Measurements from ENCODE around the gene FAM25G. TPM values are rescaled to one million over a fixed set of nuclear protein-coding genes. Genes with fewer than 3 reads are reported as not detected.

FAM25G gene
- total and polyA plus RNA-seq, 2 of the 8 experiments (the other 6 are each of a cell fraction or from before 2014, with no cell fraction given): not detected

GRCh38 chr10:47447209-47447608 lies 44.3 kb downstream of the FAM25G start:
- FAIRE-seq (no peak), DNase-seq (ENCODE audit: low read depth in 1 of 2, low spot score in 2 of 2) (no peak)
- Histone ChIP-seq H3K23ac (ENCODE audit: insufficient read length) (no peak overlapping the region), H3K18ac (ENCODE audit: extremely low read depth, low read length) (no peak overlapping the region), H3K79me1 (ENCODE audit: low read depth, low read length) (no peaks in the 10 kb centered on the region), H2BK120ac (replicated peaks; ENCODE audit: low read depth, low read length) (no peak overlapping the region), H3K79me2 (ENCODE audit: control insufficient read depth in 1 of 2, insufficient read depth in 2 of 2, low read length in 2 of 2) (no peaks in the 10 kb centered on the region), H3K27me3 (replicated peaks in 1 of 4; ENCODE audit: control insufficient read depth in 3 of 4, extremely low read depth in 1 of 4, insufficient read depth in 3 of 4, low read length in 3 of 4) (no peaks in the 10 kb centered on the region), H2BK5ac (ENCODE audit: low read depth, low read length) (no peak overlapping the region), H3K9me3 (ENCODE audit: insufficient read depth in 2 of 2, low read depth in 1 of 2, low read length in 1 of 2) (no peaks in the 10 kb centered on the region), H3K14ac (ENCODE audit: insufficient read length) (no peak overlapping the region), H3K4ac (replicated peaks; ENCODE audit: insufficient read length, low read depth, low read length) (no peak overlapping the region), H4K5ac (ENCODE audit: insufficient read length, low read depth, low read length) (no peak overlapping the region), H3K9ac (replicated peaks in 1 of 4; ENCODE audit: extremely low read depth in 1 of 4, low read depth in 3 of 4, low read length in 3 of 4) (no peak overlapping the region), H4K8ac (ENCODE audit: extremely low read depth, insufficient read depth, low read length) (no peak overlapping the region), H3K4me2 (ENCODE audit: insufficient read depth in 1 of 2, low read depth in 2 of 2, low read length in 2 of 2) (no peak overlapping the region), H4K20me1 (replicated peaks in 1 of 2; ENCODE audit: control insufficient read depth in 1 of 2, insufficient read depth in 2 of 2, low read length in 2 of 2) (peaks cover 0 to 9% of the 10 kb centered on the region in 2 experiments), H3K23me2 (ENCODE audit: low read depth, low read length) (peaks cover 11% of the 10 kb centered on the region), H4K91ac (replicated peaks; ENCODE audit: insufficient read length, low read length) (no peak overlapping the region), H3K56ac (replicated peaks; ENCODE audit: insufficient read length, low read depth, low read length) (no peak overlapping the region), H2AFZ (ENCODE audit: low read length) (no peak overlapping the region), H3K27ac (ENCODE audit: low read depth, low read length) (no peak overlapping the region), H2BK20ac (ENCODE audit: low read length) (no peak overlapping the region), H3K36me3 (ENCODE audit: control insufficient read depth in 2 of 4, insufficient read depth in 4 of 4, low read length in 3 of 4) (no peaks in the 10 kb centered on the region), H3K4me1 (replicated peaks in 1 of 4; ENCODE audit: control insufficient read depth in 3 of 4, insufficient read depth in 4 of 4, low read length in 3 of 4) (peaks cover 0 to 2% (median under 1%) of the 10 kb centered on the region in 4 experiments; a peak in 3 of 7 replicates), H2BK12ac (ENCODE audit: low read depth, low read length) (no peak overlapping the region), H2AK5ac (ENCODE audit: low read depth, low read length) (no peak overlapping the region), H3K4me3 (ENCODE audit: extremely low read depth in 1 of 4, insufficient read depth in 2 of 4, low read depth in 3 of 4, low read length in 4 of 4) (no peak overlapping the region), H2BK15ac (ENCODE audit: low read length) (no peak overlapping the region)
- ChIA-PET CTCF (ENCODE audit: partially characterized antibody) (interaction anchor here (1.1 kb wide), 1 partner anchor 14 kb away, joined by 3 read pairs; no protein-coding TSS in a partner anchor), POLR2A (ENCODE audit: partially characterized antibody) (no interaction called here)
- WGBS, 2 experiments (ENCODE audit: extremely low coverage in 1 of 2, insufficient coverage in 1 of 2, insufficient read length in 1 of 2, insufficient replicate concordance in 2 of 2, low coverage in 1 of 2, low lambda C conversion rate in 2 of 2, missing lambda C conversion rate in 1 of 2): 86% methylated on average over 4 of the region's 4 CpGs; no CpG with 5 or more reads in 1 of the 2 experiments
- no peak for TF ChIP-seq BRCA1 (IDR thresholded peaks at IDR 0.05; ENCODE audit: low read depth, low read length)
- TF ChIP-seq ZNF274 (IDR thresholded peaks at IDR 0.05; ENCODE audit: borderline replicate concordance, extremely low read depth, low read length): no peak
- no peak for TF ChIP-seq SAP30 (IDR thresholded peaks at IDR 0.05; ENCODE audit: insufficient read depth, insufficient replicate concordance, low read length)
- no peak for TF ChIP-seq E2F6 (IDR thresholded peaks at IDR 0.05)
- TF ChIP-seq MAX (IDR thresholded peaks at IDR 0.05): no peak
- TF ChIP-seq POLR2AphosphoS5 (IDR thresholded peaks at IDR 0.05; ENCODE audit: low read depth, low read length): no peak
- no peak for TF ChIP-seq GABPA (IDR thresholded peaks at IDR 0.05; ENCODE audit: borderline replicate concordance, insufficient read depth, low read length)
- TF ChIP-seq CEBPB (IDR thresholded peaks at IDR 0.05; ENCODE audit: low read depth, low read length): no peak
- TF ChIP-seq TAF1 (IDR thresholded peaks at IDR 0.05; ENCODE audit: low read depth, low read length): no peak
- no peak for TF ChIP-seq KDM4A (IDR thresholded peaks at IDR 0.05; ENCODE audit: low read depth, low read length, severe bottlenecking)
- no peak for TF ChIP-seq PHF8 (conservative IDR thresholded peaks at IDR 0.05; ENCODE audit: low read depth, low read length)
- no peak for TF ChIP-seq MAFK (IDR thresholded peaks at IDR 0.05; ENCODE audit: low read depth, low read length)
- no peak for TF ChIP-seq CREB1 (IDR thresholded peaks at IDR 0.05)
- TF ChIP-seq CBX5 (IDR thresholded peaks at IDR 0.05; ENCODE audit: low read depth, low read length): no peak
